Stimulated activated naive CD8-positive, alpha-beta T cell treated with anti-CD3 and anti-CD28 coated beads, Interleukin-15, Interleukin-2, amounts not matched to agents 100 U/mL and 50 U/mL, for 24 hours (primary cell): ENCODE data around the gene CDH26.
A peak's percentile ranks its signal among the peaks of the same experiment; 100 is the strongest.

ENCODE experiments used
- ATAC-seq: fragments of 150-1000 bp; cut with Tn5 transposase; one replicate; pipeline ENCODE4 v1.10.0; 2021
- DNase-seq: peaks from one replicate; pipeline ENCODE4 v3.0.0; 2021

CDH26 gene

DNA sequence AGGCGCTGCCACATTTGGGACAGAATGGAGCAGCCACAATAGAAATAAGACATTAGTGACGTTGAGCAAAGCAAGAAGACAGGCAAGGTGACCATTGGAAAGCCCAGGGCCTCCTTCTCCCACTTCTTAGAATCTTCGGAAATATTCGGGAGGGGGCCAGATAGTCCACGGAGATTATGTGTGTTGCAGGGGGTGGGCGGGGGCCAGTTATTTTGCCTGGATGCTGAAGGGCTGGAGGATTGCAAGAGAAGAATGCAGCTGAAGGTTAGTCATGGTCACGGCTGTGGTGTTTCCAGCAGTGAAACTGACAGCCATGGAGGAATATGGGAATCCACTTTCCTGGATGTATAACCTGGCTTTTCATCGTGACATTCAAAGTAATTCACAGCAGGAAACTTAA, 88.6 kb downstream of the CDH26 start:
- no peak for ATAC-seq
- DNase-seq = no peak

DNA sequence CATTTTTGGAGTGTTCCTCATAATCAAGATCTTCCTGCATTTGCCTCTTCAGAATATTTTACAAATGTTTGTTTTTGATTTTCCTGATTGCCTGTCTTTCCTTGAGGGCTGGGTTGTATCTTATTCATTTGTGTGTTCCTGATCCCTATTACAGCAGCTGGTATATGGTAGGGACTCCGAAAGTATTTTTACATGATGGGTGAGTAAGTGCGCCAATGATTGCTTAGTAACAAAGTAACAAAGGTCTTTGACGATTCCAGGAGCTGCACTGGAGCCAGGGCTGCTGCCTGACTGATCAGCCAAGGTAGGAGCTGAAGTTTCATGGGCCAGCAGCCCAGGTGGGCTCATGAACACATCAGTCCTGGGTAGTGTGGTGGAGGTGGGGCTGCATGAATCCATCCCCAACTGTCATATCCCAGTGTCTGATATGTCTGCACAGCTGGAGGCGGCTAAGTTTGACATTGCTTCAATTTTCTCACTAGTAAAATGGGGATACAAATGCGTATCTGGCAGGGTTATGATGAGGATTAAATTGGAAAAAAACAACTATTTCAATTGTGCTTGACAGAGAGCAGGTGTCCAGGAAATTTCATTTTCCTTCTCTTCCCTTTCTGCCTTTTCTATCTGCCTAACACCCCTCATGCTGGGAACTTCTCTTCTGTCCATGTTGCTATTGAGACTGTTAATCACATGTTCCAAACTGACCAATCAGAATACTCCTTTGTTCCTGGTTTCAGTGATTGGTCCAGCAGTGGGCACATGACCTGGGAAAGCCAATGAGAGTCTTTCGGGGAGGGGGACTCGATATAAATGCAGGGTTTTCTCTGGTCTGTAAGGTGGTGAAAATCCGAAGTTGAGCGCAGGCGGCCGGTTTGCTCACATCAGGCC, 90.7 kb downstream of the CDH26 start:
- DNase-seq (no peak), ATAC-seq (no peak)

DNA sequence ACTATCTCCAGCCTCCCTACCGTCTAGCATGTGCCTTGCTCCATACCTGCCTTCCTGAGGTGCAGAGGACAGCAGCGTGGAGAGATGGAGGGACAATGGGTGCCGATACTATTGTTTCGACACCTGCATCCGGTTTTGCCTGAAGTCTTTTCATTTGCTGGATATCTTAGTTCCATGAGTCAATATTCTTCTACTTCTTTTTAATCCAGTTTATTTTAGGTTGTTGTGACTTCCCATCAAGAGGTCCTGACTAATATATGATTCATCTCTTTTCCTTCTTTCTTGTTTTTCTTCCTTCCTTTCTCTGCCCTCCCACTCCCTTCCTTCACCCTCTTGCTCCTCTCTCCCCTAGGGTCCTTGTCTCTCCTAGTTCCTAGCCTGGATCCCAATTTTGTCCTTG, 91.4 kb downstream of the CDH26 start:
- ATAC-seq (no peak), DNase-seq (no peak)

DNA sequence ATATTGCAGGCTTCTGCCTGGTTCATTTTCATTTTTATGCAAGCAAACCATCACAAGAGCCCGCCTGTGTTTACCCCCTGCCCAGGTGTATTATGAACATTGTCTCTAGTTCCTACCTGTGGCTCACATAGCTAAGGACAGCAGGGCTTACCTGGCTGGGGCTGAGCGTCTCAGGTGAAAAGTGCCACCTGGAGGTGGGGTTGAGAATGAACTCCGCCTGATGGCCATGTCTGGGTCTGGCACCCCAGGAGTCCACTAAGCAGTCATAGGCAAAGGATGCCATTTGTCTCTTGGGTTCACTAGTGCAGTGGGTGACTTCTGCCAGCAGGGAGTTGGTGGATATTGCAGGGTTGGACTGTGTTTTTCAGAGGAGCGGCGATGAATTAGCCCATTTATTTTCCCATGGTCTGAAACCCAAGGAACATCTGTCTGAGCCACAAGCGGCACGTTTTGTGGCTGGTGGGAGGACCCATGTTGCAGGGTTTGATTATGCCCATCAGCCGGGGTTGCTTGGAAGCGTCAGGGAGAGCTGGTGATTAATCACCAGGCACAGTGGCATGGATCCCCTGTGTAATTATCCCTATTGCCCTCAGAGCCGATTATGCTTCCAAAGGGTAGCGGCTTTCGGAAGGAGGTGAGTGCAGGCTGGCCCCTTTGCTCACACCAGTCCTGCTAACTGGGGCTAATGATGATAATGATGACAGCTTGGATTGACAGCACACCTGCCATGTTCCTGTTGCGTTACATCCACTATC, 92.1 kb downstream of the CDH26 start:
- DNase-seq = no peak
- no peak for ATAC-seq

DNA sequence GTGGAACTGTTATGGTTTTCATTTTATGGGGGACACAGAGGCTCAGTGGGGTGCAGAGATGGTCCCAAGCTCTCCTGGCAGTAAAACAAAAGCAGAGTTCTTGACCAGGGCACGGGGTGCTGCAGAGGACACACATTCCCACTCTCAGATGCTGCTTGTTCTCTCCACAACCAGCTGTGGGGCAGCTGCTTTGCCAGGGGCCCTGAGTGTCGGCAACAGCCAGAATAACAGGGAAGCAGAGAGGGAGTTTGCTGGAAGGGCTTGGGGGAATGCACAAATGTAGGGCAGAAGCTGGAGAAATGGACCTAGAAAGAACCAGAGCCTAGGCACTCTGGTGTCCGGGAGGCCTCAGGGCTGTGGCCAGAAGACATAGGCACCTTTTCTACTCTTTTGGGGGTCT, 93.7 kb downstream of the CDH26 start:
- ATAC-seq (no peak), DNase-seq (no peak)

DNA sequence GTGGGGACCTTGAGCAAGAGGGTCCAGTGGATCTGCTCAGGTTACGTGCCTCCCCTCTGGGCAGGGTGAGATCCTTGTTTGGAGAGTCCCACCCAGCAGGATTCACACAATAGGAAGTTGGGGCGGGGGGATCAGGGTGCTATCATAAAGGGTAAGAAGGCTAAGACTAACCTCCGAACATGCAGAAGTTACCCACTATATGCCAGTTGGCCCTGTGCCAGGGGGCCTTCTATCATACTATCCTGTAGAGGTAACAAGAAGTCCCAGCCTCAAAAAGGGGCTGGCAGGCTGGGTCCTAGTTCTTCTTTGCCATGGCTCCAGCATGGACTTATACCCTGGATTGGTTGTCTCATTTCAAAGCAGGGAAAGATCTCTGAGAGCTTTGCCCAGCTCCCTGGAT, 94.1 kb downstream of the CDH26 start:
- DNase-seq = no peak
- no peak for ATAC-seq

DNA sequence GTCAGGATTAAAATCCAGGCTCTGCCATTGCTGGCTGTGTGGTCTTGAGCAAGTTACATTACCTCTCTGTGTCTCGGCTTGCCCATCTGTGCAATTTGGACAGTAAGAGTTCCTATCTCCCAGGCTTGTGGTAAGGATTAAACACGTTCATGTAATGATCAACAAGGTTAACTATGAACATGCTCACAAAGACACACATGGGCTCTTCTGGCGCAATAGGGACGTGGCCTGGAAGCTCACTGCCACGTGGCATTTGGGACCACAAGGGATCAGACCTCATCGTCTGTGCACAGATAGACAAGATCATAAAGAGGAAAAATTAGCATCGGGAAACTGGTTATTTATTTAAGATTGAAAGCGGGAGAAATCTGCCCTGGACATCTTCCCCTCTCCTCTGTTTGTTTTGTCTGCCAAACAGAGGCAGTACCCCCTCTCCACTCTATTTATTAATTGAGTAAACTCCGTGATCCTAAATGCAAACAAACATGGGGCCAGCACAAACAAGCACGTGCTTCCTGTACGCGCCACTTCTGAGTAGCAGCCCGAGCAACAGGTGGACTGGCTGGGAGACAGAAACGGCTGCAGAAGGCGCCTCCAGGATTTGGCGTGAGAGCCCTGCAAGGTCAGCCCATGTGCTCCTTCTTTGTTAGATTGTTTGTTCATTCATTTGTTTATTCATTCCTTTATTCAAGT, 95.0 kb downstream of the CDH26 start:
- DNase-seq (no peak), ATAC-seq (no peak)

DNA sequence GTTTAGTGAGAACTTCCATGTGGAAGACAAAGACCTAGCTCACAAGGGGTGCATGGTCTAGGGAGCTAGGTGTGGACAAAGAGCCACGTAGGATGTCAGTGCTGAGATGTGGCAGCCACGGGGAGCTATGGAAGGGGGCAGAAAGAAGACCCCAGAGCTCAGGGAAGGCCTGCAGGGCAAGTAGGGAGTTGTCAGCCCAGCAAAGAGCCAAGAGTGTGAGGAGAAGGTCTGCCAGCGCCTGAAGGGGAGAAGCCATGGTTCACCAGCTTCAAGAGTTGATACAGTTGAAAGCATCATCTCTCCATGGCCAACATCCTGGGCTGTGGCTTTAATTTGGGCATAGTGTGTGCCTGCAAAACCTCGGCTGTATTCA, 95.6 kb downstream of the CDH26 start:
- DNase-seq (no peak), ATAC-seq (no peak)

DNA sequence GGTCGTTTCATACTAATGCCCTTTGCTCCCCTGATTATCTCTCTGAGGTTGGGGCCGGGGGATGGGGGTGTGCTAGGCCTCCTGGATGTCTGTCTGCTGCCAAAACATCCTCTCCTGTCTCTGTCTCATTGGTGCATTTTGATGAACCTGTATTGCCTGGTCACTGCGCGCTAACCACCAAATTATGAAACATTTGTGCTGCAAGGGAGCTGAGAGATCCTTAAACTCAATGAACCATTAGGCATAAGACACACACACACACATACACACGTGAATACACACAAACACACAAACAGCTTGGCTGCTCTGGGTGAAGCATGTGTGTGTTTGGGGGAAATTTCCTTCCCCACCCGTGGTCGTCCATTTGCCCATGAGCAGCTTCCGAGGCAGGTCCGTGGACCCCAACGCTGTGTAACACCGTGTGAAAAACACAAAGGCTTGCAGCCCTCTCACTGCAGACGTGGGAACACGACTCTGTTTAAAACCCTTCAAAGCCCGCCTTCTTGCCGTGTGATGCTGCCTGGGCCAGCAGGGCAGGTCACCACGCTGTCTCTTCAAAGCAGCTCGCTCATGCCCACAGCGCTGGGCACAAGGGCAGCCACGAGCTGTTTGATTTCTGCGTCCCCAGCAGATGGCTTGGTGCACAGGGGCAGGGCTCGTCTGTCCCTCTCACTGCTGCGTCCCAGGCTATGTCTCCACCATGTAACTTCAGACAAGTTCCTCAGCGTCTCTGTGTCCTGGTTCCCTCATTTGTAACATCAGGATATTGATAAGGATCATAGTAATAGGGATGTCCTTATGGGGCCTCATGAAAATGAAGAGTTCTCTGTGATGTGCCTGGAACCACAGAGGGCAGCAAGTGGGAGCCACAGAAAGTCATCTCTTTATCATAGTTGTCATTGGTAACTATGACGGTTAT, 96.8 kb downstream of the CDH26 start:
- DNase-seq = no peak
- ATAC-seq = no peak

DNA sequence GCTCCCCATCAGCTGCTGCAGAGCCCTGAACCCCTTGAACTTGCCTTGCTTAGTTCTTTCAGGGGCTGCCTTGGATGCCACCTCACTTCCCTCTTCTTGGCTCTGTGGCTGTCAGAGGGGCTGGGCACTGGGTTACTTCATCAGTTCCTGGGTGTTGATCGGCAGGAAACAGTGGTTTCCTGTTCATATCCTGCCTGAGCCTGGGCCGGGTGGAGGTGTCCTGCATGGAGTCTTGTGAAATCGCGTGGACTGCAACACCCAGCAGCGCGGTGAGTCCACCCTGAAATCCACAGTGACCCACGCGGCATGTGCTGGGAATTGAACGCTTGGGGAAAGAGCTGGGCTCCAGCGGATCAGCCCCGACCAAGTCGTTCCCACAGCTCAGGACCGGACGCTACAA, 97.5 kb downstream of the CDH26 start:
- peak; percentile 52 for DNase-seq

DNA sequence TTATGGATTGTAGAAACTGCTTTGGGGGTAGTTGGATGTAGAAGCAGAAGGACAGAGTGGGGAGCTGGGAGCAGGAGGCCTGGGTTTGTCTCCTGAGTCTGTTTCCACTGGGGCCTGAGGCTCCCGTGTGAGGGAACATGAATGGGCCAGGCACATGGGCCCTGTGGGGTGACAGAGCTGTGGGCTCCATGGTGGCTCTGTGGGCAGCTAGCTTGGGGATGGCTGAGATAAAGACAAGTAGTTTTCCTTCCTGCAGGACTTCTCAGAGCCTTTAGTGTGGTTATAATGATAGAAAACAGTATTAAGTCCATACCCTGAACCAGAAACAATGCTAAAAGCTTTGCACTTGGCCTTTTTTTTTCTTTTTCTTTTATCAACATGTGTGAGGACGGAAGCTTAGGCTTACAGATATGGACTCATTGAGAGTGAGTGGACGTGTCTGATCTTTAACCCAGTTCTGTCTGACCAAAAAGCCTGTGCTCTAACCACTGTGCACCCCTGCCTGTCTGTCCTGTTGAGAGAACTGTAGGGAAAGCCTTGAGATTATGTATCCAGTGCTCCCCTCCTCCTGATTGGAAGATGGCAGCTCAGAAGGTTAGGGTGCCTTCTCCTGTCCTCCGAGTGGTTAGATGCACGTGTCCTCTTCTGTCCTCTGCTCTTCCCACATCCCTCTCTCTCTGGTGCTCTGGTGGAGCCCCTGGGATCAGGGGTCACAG, 98.3 kb downstream of the CDH26 start:
- ATAC-seq (no peak), DNase-seq (peak; percentile 14)

More for the DNA sequence above, 97.5 kb downstream of the CDH26 start:
- peak; percentile 47 for ATAC-seq

DNA sequence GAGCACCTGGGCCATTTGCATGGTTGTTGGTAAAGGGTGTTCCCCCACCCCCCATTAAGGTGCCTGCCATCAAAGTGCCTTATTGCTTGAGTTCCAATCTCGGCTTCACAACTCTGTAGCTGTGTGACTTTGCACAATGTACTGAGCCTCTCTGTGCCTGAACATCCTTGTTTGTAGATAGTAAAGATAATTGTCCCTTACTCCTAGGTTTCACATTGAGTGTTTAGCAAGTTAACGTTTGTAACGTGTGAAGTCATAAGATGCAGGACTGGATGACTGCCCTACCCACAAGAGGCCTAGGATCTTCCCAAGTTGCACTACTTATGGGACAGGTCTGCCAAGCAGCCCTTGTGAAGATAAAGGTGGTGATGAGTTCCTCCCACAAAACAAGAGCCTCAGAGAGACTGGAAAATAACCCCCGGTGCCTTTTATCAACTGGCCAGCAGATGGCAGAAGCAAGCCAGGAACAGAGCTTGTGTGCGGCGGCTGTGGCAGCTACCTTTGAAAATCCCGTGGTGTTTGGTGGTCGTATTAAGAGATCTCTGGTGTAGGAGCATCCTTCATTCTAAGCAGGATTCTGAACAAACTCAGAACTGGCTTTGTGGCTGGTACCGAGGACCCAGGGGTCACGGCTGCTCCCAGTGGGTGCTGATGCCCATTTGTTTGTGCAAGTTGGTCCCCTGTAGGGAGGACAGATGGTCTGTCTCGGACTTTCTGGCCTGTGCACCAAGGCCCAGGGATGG, 99.1 kb downstream of the CDH26 start:
- ATAC-seq (peak; percentile 53), DNase-seq (peak; percentile 68)

DNA sequence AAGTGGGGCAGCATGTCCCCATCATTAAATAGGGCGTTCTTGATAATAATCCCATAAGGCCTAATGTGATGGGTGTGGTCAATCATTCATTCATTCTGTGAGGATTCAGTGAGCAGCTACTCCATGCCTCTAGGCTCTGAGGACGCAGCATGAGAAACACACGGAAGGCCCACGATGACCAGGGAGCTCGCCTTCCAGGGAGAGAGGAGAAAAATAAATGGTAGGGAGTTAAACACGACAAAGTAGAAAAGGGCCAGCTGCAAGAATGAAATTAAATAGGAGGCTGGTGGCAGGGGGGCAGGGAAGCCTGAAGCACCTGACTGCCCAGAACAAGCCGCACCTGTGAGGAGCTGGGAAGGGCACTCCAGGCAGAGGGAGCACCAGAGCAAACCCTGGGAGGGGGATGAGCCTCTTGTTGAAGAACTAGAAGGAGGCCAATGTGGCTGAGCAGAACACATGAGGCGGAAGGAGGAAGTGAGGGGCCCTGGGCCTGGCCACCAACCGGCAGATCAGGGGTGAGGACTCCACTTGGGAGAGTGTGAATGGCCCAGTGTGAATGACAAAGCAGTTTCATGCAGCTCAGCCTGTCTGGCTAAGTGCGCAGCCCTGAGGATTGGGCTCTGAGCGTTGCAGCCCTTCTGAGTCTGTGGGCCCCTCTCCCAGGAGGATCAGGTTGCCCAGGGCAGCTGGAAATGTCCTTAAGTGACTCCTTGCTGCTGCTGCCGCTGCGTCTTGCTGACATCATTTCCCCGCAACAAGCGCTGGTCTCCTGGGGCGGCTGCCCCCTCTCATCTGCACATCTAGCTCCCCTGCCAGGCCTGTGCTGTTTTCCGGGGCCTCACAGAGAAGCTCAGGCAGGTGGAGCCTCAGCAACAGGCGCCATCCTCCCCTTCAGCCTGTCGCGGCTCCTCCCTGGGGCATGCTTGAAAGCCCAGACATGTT, 99.9 kb downstream of the CDH26 start:
- DNase-seq (peak; percentile 29), ATAC-seq (peak; percentile 48)

DNA sequence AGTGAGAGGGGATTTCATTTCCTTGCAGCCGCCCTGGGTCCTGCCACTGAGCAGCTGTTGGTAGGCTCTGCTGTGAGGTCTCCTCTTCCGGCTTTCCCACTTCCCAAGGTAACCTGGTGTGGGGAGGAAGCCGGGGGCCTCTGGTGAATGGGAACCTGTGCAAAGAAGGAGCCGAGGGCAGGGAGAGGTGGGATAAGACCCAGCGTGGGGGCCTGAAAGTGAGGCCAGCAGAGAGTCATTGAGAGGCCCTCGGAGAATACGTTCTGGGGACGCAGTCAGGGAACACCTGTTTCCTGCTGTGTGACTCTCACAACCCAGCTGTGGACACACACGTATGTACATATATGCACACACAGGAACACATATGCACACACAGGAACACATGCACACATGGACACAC, 100.7 kb downstream of the CDH26 start:
- DNase-seq (no peak), ATAC-seq (no peak)

DNA sequence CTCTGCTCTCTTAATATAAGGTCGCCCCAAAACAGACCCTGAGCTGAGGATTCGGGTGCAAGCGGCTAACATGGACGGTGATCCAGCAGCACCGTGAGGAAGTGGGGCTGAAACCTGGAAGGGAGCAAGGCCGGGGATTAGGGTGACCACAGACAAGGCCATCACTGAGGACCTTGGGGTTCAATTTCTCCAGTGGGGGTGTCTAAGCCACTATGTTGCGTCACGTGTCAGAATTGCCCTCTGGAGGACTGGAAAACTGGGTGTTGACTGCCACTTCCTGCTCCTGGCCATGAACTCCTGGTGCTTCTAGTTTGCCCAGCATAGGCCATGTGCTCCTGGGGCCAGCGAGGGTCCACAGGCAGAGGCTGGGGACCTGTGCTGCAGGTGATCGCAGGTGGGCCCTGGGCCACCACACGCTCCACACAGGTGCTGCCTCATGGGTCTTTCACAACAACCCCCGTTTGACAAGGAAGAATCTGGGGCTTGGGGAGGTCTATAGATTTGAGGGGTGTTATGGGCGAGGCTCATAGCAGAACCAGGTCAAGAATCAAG, 101.9 kb downstream of the CDH26 start:
- ATAC-seq (no peak), DNase-seq (no peak)

DNA sequence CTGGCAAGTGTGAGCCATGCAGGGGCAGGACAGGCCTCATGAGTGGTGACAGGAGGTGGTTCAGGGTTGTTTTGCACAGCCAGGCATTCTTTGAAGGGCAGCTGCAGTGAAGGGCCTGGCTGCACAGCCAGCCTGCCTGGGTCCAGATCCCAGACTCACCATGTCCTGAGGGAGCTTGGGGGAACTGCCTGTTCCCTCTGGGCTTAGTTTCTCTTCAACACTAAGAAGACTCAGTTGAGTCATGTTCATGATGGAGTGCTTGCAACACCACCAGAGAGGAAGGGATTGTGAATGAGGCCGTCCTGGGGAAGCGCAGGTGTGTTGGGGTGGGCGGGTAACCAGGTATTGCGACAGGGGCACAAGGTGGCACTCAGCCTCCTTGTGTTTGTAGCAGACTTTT, 102.4 kb downstream of the CDH26 start:
- ATAC-seq = no peak
- no peak for DNase-seq

DNA sequence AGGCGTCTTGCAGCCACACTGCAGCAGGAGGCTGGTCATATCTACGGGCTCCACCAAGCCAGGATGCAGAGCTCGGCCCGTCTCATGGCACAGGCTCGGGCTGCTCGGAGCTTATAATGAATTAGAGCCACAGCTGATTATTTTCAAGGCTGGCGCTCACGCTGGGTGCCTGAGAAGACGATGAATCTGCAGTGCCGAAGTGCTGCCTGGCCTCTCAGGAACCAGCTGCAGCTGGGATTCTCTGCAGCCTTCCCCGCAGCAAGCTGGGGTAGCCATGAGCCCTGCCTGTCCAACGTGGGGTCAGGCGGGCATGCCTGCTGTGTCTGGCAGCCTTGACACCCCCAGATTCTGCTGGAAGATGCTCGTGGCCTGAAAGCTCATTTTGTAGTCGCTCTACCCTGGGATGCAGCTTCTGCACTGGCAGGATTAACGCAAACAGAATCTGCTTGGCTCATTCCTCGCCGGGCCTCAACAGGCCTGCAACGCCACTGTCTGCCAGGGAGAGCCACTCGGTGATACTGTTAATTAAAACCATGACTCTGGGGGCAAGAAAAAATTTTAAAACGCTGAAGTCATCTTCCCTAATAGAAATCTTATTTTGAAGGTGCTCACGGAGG, 104.3 kb downstream of the CDH26 start:
- DNase-seq (no peak), ATAC-seq (no peak)

DNA sequence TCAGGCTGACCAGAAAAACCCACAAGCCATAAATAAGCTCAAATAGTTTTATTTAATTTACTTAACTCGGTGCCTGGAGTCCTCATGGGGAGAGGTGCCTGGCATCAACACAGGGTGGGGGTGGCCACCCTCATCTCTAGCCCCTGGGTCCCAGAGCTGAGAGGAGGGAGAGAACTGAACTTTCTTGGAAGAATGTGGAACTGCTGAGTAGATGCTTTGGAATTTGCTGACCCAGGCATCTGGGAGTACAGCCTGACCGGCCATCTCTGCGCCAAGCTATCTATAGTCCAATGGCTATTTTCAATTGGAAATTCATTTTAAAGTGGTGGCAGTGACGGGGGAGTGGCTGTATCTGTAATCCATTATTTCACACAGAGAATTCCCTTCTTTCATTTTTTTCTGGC, 104.8 kb downstream of the CDH26 start:
- ATAC-seq (no peak), DNase-seq (no peak)
